GM18907 (cell line): ENCODE data around the gene GOLGA3.
"Not testable (repeated sequence)": the region's sequence is repeated elsewhere in the genome, so short reads cannot be mapped to it uniquely, and the experiment has no call there.

Experiments
- ATAC-seq: cut with Tn5 transposase; IDR thresholded peaks from one replicate; pipeline ENCODE4 v1.9.1; 2021; ENCODE audit warnings: mild to moderate bottlenecking, moderate library complexity; ENCODE audit not compliant: unreplicated experiment

The GOLGA3 gene, protein sequence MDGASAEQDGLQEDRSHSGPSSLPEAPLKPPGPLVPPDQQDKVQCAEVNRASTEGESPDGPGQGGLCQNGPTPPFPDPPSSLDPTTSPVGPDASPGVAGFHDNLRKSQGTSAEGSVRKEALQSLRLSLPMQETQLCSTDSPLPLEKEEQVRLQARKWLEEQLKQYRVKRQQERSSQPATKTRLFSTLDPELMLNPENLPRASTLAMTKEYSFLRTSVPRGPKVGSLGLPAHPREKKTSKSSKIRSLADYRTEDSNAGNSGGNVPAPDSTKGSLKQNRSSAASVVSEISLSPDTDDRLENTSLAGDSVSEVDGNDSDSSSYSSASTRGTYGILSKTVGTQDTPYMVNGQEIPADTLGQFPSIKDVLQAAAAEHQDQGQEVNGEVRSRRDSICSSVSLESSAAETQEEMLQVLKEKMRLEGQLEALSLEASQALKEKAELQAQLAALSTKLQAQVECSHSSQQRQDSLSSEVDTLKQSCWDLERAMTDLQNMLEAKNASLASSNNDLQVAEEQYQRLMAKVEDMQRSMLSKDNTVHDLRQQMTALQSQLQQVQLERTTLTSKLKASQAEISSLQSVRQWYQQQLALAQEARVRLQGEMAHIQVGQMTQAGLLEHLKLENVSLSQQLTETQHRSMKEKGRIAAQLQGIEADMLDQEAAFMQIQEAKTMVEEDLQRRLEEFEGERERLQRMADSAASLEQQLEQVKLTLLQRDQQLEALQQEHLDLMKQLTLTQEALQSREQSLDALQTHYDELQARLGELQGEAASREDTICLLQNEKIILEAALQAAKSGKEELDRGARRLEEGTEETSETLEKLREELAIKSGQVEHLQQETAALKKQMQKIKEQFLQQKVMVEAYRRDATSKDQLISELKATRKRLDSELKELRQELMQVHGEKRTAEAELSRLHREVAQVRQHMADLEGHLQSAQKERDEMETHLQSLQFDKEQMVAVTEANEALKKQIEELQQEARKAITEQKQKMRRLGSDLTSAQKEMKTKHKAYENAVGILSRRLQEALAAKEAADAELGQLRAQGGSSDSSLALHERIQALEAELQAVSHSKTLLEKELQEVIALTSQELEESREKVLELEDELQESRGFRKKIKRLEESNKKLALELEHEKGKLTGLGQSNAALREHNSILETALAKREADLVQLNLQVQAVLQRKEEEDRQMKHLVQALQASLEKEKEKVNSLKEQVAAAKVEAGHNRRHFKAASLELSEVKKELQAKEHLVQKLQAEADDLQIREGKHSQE (N-terminal part only)

GRCh38 chr12:132828706-132829534 lies at the start of gene GOLGA3:
TSS of gene GOLGA3 (minus strand) at chr12:132828869. CDS start at chr12:132822128, 6,741 bp downstream.
- peak; percentile 86 for ATAC-seq

- ATAC-seq = not testable (repeated sequence)
Observed at GRCh38 chr12:132874620-132875019, 46.0 kb upstream of the GOLGA3 start.

- ATAC-seq = no peak
Observed at GRCh38 chr12:132874175-132874574, 45.5 kb upstream of the GOLGA3 start.

- no peak for ATAC-seq
Observed at GRCh38 chr12:132873724-132874123, 45.1 kb upstream of the GOLGA3 start.

GRCh38 chr12:132872975-132873421 lies 44.3 kb upstream of the GOLGA3 start:
- no peak for ATAC-seq

GRCh38 chr12:132872073-132872855 lies 43.6 kb upstream of the GOLGA3 start:
- no peak for ATAC-seq

GRCh38 chr12:132869551-132869950 lies 40.9 kb upstream of the GOLGA3 start:
- ATAC-seq = no peak

DNA sequence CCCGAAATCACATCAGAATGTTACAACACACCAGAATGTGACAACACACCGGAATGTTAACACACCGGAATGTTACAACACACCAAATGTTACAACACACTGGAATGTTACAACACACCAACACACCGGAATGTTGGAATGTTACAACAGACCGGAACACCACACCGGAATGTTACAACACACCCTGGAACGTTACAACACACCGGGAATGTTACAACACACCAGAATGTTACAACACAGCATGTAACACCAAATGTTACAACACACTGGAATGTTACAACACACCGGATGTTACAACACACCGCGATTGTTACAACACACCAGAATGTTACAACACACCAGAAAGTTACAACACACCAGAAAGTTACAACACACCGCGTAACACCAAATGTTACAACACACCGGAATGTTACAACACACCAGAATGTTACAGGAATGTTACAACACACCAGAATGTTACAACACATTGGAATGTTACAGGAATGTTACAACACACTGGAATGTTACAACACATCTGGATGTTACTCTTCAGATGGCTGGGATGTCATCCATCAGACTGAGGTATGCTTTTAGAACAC lies 37.7 kb upstream of the GOLGA3 start:
- ATAC-seq = no peak

DNA sequence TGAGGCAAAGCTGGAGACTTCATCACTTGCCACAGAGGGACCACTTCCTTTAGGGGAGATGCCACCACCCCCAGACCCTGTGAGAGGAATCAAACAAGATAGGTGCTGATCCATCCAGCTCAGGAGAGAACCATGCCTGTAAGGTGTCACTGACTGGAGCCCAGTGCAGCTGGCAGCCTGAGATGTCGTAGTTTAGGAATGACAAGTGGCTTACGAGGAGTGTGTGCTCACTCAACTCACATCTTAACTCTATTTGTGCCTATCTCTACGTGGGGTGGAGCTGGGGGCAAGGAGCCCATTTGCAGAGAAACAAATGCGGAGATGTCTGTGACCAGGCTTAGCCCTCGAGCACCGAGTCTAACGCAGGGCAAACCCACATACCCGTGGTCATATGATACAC lies 32.9 kb upstream of the GOLGA3 start:
- no peak for ATAC-seq

- ATAC-seq = no peak
Observed at GRCh38 chr12:132858718-132859266, 30.1 kb upstream of the GOLGA3 start.

DNA sequence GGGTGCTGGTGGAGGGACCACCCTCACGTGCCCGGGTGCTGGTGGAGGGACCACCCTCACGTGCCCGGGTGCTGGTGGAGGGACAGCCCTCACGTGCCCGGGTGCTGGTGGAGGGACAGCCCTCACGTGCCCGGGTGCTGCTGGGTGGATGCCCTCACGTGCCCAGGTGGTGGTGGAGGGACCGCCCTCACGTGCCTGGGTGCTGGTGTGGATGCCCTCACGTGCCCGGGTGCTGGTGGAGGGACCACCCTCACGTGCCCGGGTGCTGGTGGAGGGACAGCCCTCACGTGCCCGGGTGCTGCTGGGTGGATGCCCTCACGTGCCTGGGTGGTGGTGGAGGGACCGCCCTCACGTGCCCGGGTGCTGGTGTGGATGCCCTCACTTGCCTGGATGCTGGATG lies 28.4 kb upstream of the GOLGA3 start:
- not testable (repeated sequence) for ATAC-seq

- no peak for ATAC-seq
Observed at GRCh38 chr12:132856581-132856980, 27.9 kb upstream of the GOLGA3 start.

DNA sequence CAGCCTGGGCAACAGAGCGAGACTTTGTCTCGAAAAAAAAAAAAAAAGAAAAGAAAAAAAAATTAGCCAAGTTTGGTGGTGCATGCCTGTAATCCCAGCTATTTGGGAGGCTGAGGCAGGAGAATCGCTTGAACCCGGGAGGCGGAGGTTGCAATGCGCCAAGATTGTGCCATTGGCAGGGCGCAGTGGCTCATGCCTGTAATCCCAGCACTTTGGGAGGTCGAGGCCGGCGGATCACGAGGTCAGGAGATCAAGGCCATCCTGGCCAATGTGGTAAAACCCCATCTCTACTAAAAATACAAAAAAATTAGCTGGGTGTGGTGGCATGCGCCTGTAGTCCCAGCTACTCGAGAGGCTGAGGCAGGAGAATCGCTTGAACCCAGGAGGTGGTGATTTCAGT lies 26.5 kb upstream of the GOLGA3 start:
- ATAC-seq = not testable (repeated sequence)

GRCh38 chr12:132853285-132854092 lies 24.8 kb upstream of the GOLGA3 start:
- ATAC-seq = no peak

DNA sequence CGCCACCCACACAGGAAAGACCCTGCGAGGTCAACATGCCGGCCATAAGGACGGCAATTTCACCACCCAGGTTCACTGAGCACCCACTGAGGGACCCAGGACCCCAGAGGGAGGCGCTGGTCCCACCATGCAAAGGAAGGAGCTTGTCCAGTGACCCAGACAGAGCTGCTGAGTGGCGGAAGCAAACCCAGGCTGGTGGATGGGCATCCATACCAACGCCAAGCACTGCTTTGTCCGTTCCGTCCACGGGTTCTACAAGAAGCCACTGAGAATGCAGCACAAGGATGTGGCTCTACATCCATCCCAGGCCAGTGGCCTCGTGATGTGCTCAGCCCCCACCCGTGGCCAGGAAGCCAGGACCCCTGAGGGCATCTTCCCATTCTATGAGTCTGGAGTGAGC lies 23.8 kb upstream of the GOLGA3 start:
- ATAC-seq = no peak

- ATAC-seq = no peak
Observed at GRCh38 chr12:132851465-132851864, 22.8 kb upstream of the GOLGA3 start.

GRCh38 chr12:132850291-132850690 lies 21.6 kb upstream of the GOLGA3 start:
- no peak for ATAC-seq

DNA sequence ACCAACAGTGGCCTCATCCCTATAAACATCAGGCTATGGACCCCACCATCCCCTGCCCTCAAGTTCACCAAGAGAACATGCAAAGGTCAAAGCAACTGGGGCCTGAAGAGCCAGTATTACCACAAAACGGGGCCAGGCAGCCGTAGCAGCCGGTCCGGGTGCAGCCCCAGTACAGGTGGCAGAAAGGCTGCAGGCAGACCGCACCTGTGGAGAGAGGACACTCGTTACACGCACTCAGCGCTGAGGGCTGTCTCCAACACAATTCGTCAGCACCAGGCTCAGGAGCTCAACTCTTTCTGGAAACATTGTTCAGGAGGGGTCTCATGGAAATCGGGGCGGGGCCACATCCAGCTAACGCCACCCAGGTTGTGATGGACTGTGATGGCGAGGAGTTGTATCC lies 19.9 kb upstream of the GOLGA3 start:
- no peak for ATAC-seq
